Measurements from ENCODE around the gene REX1BD. TPM values are rescaled to one million over a fixed set of nuclear protein-coding genes. Genes with fewer than 3 reads are reported as not detected.

The REX1BD gene
- total and polyA plus RNA-seq, 10 of the 15 experiments (the other 5 are each of a cell fraction or from before 2014, with no cell fraction given) = 1.1 to 101 (median 35.0) TPM

GRCh38 chr19:18543814-18544475 lies 44.7 kb upstream of the REX1BD start (continued):
- TF ChIP-seq CEBPZ (IDR thresholded peaks at IDR 0.05; ENCODE audit: low read depth, low read length) = no peak
- TF ChIP-seq CREB1 (IDR thresholded peaks at IDR 0.05; ENCODE audit: low read depth) = peak; percentile 76
- peak; percentile 60; the same call in 1 of the 2 replicates for TF ChIP-seq SMARCA5 (IDR thresholded peaks at IDR 0.05)
- TF ChIP-seq TCF12 (IDR thresholded peaks at IDR 0.05; ENCODE audit: low read depth, low read length) = no peak
- peak in 1 of 2 experiments; percentile 28; a peak in 1 of 4 replicates for TF ChIP-seq EP300 (IDR thresholded peaks at IDR 0.05; ENCODE audit: borderline replicate concordance in 1 of 2, control insufficient read depth in 1 of 2, low read depth in 2 of 2, low read length in 2 of 2)
- TF ChIP-seq BCL3 (IDR thresholded peaks at IDR 0.05; ENCODE audit: borderline replicate concordance, insufficient read depth, low read depth, low read length, poor library complexity, severe bottlenecking) = no peak
- TF ChIP-seq IRF4 (IDR thresholded peaks at IDR 0.05; ENCODE audit: low read depth, low read length) = no peak
- TF ChIP-seq RELB (IDR thresholded peaks at IDR 0.05; ENCODE audit: low read depth) = peak; percentile 46
- no peak for TF ChIP-seq NFYA (IDR thresholded peaks at IDR 0.05; ENCODE audit: borderline replicate concordance, low read depth, low read length)
- TF ChIP-seq MEF2A (IDR thresholded peaks at IDR 0.05; ENCODE audit: insufficient read depth, low read depth, low read length) = no peak
- no peak for TF ChIP-seq CBFB (IDR thresholded peaks at IDR 0.05; ENCODE audit: low read depth)
- no peak for TF ChIP-seq YY1 (IDR thresholded peaks at IDR 0.05; ENCODE audit: low read depth, low read length)
- peak; percentile 80 for TF ChIP-seq CHD2 (IDR thresholded peaks at IDR 0.05; ENCODE audit: borderline replicate concordance, low read depth, low read length)
- no peak for TF ChIP-seq FOXM1 (IDR thresholded peaks at IDR 0.05; ENCODE audit: low read depth, low read length)
- no peak for TF ChIP-seq ZBED1 (IDR thresholded peaks at IDR 0.05; ENCODE audit: borderline replicate concordance)
- TF ChIP-seq PRDM15 (CRISPR knock-in tag; IDR thresholded peaks at IDR 0.05) = no peak
- TF ChIP-seq ZNF384 (IDR thresholded peaks at IDR 0.05; ENCODE audit: borderline replicate concordance, low read depth, low read length) = no peak
- no peak for TF ChIP-seq ZNF274 (IDR thresholded peaks at IDR 0.05; ENCODE audit: insufficient read depth, insufficient read length)
- no peak for TF ChIP-seq ASH2L (IDR thresholded peaks at IDR 0.05; ENCODE audit: borderline replicate concordance, low read depth)
- 0 out of 2 replicates have a peak, but pooled peaks have one; percentile 16 for TF ChIP-seq BACH1 (IDR thresholded peaks at IDR 0.05; ENCODE audit: borderline replicate concordance)
- no peak for TF ChIP-seq FOXK2 (IDR thresholded peaks at IDR 0.05)

Measured in GM12878 (cell line).